ENCODE measurements around the gene CLDN22.

DNA sequence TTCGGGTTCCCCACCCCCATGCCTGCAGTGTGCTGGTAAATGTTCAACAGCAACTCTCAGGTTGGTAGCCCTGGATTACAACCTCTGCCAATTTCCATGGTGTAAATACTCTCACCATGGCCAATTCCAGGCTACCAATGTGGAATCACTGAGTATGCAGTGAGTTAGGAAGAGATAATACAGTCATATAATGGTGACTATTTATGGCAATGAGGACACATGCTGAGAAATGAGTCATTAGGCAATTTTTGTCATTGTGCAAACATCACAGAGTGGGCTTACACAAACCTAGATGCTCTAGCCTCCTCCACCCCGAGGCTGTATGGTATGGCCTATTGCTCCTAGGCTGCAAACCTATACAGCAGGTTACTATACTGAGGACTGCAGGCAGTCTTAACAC lies 6.8 kb upstream of the CLDN22 start:
- TF ChIP-seq ZNF585B (tag by site-specific recombination; IDR thresholded peaks at IDR 0.05) (no peak), HOXA7 (CRISPR knock-in tag; IDR thresholded peaks at IDR 0.05; ENCODE audit: borderline replicate concordance) (no peak), CTCF (tag by site-specific recombination; IDR thresholded peaks at IDR 0.05) (no peak), ZBTB26 (tag by site-specific recombination; optimal IDR thresholded peaks at IDR 0.05) (no peak), SP2 (tag by site-specific recombination; IDR thresholded peaks at IDR 0.05) (no peak), SCRT1 (tag by site-specific recombination; IDR thresholded peaks at IDR 0.05; ENCODE audit: borderline replicate concordance) (no peak), ZSCAN16 (tag by site-specific recombination; IDR thresholded peaks at IDR 0.05) (no peak), ZNF26 (tag by site-specific recombination; IDR thresholded peaks at IDR 0.05) (peak; percentile 31; the same call in 1 of the 2 replicates), YY1 (tag by site-specific recombination; IDR thresholded peaks at IDR 0.05) (no peak), ZNF133 (tag by site-specific recombination; IDR thresholded peaks at IDR 0.05) (no peak), ZNF664 (tag by site-specific recombination; IDR thresholded peaks at IDR 0.05) (no peak), FEZF1 (tag by site-specific recombination; IDR thresholded peaks at IDR 0.05) (no peak)
- TF ChIP-seq, protein P1, sequence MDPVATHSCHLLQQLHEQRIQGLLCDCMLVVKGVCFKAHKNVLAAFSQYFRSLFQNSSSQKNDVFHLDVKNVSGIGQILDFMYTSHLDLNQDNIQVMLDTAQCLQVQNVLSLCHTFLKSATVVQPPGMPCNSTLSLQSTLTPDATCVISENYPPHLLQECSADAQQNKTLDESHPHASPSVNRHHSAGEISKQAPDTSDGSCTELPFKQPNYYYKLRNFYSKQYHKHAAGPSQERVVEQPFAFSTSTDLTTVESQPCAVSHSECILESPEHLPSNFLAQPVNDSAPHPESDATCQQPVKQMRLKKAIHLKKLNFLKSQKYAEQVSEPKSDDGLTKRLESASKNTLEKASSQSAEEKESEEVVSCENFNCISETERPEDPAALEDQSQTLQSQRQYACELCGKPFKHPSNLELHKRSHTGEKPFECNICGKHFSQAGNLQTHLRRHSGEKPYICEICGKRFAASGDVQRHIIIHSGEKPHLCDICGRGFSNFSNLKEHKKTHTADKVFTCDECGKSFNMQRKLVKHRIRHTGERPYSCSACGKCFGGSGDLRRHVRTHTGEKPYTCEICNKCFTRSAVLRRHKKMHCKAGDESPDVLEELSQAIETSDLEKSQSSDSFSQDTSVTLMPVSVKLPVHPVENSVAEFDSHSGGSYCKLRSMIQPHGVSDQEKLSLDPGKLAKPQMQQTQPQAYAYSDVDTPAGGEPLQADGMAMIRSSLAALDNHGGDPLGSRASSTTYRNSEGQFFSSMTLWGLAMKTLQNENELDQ (tag by site-specific recombination; IDR thresholded peaks at IDR 0.05; ENCODE audit: low read depth), result no peak
- TF ChIP-seq, protein P2, sequence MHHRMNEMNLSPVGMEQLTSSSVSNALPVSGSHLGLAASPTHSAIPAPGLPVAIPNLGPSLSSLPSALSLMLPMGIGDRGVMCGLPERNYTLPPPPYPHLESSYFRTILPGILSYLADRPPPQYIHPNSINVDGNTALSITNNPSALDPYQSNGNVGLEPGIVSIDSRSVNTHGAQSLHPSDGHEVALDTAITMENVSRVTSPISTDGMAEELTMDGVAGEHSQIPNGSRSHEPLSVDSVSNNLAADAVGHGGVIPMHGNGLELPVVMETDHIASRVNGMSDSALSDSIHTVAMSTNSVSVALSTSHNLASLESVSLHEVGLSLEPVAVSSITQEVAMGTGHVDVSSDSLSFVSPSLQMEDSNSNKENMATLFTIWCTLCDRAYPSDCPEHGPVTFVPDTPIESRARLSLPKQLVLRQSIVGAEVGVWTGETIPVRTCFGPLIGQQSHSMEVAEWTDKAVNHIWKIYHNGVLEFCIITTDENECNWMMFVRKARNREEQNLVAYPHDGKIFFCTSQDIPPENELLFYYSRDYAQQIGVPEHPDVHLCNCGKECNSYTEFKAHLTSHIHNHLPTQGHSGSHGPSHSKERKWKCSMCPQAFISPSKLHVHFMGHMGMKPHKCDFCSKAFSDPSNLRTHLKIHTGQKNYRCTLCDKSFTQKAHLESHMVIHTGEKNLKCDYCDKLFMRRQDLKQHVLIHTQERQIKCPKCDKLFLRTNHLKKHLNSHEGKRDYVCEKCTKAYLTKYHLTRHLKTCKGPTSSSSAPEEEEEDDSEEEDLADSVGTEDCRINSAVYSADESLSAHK (tag by site-specific recombination; IDR thresholded peaks at IDR 0.05), result no peak
